Activated CD8-positive, alpha-beta memory T cell treated with anti-CD3 and anti-CD28 coated beads, Interleukin-2, amount 50 U/mL, for 1 hour (primary cell): ENCODE data around the gene CT45A1.
"Not testable (repeated sequence)": the region's sequence is repeated elsewhere in the genome, so short reads cannot be mapped to it uniquely, and the experiment has no call there.

Source experiments
- DNase-seq: peaks from one replicate; pipeline ENCODE4 v3.0.0-alpha.2; 2020; ENCODE audit errors: extremely low read depth

Gene CT45A1

GRCh38 chrX:135713183-135713689, at the start of gene CT45A1:
CT45A1 (plus strand) TSS chrX:135713639; CDS start chrX:135718941, 5,302 bp downstream.
- DNase-seq, result not testable (repeated sequence)

GRCh38 chrX:135672979-135673378, 40.5 kb upstream of the CT45A1 start:
- not testable (repeated sequence) for DNase-seq

- no peak for DNase-seq
These were observed 25.3 kb upstream of the CT45A1 start for GRCh38 chrX:135688137-135688536.

- no peak for DNase-seq
These were observed 18.0 kb upstream of the CT45A1 start for GRCh38 chrX:135695471-135695870.

- DNase-seq, result no peak
These were observed 15.8 kb upstream of the CT45A1 start for GRCh38 chrX:135697601-135698000.

- no peak for DNase-seq
These were observed 14.5 kb upstream of the CT45A1 start for GRCh38 chrX:135698924-135699323.

GRCh38 chrX:135707880-135708279, 5.6 kb upstream of the CT45A1 start:
- no peak for DNase-seq

- no peak for DNase-seq
These were observed 356 bp downstream of the CT45A1 start for GRCh38 chrX:135713795-135714194.

GRCh38 chrX:135734666-135735065, 21.2 kb downstream of the CT45A1 start:
- not testable (repeated sequence) for DNase-seq

GRCh38 chrX:135737366-135738071, 24.1 kb downstream of the CT45A1 start:
- DNase-seq, result no peak

GRCh38 chrX:135740681-135741149, 27.3 kb downstream of the CT45A1 start:
- no peak for DNase-seq

GRCh38 chrX:135741192-135741715, 27.8 kb downstream of the CT45A1 start:
- DNase-seq, result no peak

- not testable (repeated sequence) for DNase-seq
These were observed 31.3 kb downstream of the CT45A1 start for GRCh38 chrX:135744739-135745138.

- not testable (repeated sequence) for DNase-seq
These were observed 54.7 kb downstream of the CT45A1 start, which contains the start of gene CT45A3 for GRCh38 chrX:135768091-135768490. CT45A3 (minus strand) TSS chrX:135768191; CDS start chrX:135764444, 3,747 bp downstream.
